ENCODE measurements around the gene CD8B. TPM values are rescaled to one million over a fixed set of nuclear protein-coding genes. Genes with fewer than 3 reads are reported as not detected.

CD8B gene
- total RNA-seq, 2 experiments from 2014 or later: 1.2 to 1.3 TPM

DNA sequence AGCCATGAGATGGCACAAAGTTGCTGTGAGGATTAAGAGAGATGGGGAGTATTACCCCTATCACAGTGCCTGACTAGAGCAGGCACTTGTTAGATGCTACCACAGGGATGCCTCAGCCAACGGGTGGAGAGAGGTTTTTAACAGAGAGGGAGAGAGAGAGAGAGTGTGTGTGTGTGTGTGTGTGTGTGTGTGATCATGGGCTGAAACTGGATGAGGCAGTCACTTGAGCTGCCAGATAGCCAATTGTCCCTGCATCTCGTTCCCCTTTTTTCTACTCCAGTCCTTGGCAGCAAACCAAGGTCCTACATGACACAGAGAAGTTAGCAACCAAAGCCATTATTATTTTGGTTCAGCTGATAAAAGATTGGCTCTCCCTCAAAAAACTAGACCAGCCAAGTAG is 74.0 kb downstream of the CD8B start:
- no peak for DNase-seq
- ChIA-PET CTCF (interaction anchor here (0.6 to 0.7 kb wide), 2 partner anchors 26 to 303 kb away, joined by 3 read pairs; no protein-coding TSS in a partner anchor), POLR2A (no interaction called here)
- peaks cover 22% of the 10 kb centered on the region for H3K4me1 Mint-ChIP-seq
- H3K27me3 Mint-ChIP-seq: peaks cover 48% of the 10 kb centered on the region
- H3K36me3 Mint-ChIP-seq (ENCODE audit: low read depth): peaks cover 2% of the 10 kb centered on the region
- no peak overlapping the region for H3K4me3 Mint-ChIP-seq
- no peak overlapping the region for H3K27ac Mint-ChIP-seq
- no peaks in the 10 kb centered on the region for H3K9me3 Mint-ChIP-seq

DNA sequence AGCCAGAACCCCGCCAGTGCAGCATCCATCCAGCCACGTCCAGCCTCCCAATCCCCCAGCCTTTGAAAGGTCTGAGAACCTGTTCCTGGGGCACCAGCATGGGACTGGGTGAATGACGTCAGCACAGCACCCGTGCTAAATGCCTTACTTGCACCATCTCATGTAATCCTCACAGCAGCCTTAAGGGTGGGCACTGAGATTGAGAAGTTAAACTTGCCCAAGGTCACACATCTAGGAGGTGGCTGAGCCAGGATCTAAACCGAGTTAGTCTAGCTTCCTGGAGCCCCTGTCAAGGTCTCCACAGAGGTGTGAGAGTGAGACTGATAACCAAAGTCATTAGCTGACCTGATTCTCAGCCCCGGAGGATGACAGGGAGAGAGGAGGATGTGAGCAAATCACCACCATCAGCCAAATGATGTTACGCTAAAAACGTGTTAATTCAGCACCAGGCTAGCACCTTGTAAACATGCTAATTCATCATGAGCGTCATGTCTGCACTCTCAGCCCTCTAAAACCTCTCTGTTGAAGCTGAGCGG is 75.6 kb downstream of the CD8B start:
- DNase-seq: no peak
- H3K9me3 Mint-ChIP-seq: no peaks in the 10 kb centered on the region
- no peaks in the 10 kb centered on the region for H3K36me3 Mint-ChIP-seq (ENCODE audit: low read depth)
- H3K27ac Mint-ChIP-seq: no peak overlapping the region
- H3K4me1 Mint-ChIP-seq: peaks cover 12% of the 10 kb centered on the region
- CTCF ChIA-PET: no interaction called here
- no peak overlapping the region for H3K4me3 Mint-ChIP-seq
- H3K27me3 Mint-ChIP-seq: peaks cover 37% of the 10 kb centered on the region
- POLR2A ChIA-PET: no interaction called here

DNA sequence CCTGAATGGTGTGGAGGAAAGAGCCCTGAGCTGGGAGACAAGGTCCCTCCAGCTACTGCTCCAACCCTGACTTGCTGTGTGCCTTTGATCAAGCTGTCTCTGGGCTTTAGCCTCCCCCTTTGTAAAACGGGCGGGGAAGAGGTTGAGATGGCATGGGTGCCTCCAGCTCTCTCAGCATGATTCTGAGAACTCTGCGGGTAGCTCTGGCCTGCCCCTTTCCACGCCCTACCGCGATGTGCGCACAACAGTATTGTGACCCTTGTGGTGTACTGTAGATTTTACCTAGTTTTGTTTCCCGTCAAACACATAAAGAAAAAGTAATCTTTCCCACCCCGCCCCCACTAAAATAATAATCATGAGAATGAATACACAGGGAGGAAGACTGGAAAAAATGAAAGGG is 76.2 kb downstream of the CD8B start:
- POLR2A ChIA-PET: no interaction called here
- CTCF ChIA-PET: no interaction called here
- H3K27me3 Mint-ChIP-seq: peaks cover 33% of the 10 kb centered on the region
- H3K4me1 Mint-ChIP-seq: peaks cover 8% of the 10 kb centered on the region
- H3K36me3 Mint-ChIP-seq (ENCODE audit: low read depth): no peaks in the 10 kb centered on the region
- no peak for DNase-seq
- H3K27ac Mint-ChIP-seq: no peak overlapping the region
- no peak overlapping the region for H3K4me3 Mint-ChIP-seq
- H3K9me3 Mint-ChIP-seq: no peaks in the 10 kb centered on the region

DNA sequence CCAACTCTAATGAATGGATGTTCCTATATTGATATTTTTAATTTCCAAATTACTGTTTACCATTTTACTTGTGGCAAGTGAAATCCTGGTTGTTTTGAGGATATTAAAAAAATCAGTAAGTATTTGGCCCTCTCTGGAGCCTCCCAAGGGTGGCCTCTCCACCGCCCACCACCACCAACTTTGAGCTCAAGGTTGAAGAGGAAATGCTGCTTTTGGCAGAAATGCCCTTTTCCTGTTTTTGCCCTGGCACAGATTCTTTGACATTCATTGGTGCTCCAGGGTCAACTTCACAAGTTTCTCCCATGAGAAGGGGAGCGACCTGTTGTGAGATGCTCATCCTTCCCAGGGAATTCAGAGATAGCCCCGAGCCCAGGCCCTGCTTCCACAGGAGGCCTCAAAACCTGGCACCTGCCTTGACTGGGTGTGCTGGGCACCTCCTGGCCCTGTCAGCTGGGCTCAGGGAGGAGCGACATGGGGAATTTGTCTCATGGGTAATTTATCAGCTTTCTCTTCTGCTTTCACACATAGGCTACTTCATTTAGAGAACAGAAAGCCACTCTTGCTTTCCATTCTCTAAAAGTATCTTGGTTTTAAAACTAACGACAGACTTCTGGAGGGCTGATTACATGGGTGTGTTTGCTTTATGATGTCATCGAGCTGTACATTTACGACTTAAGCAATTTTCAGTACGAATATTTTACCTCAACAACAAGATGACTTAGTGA is 77.9 kb downstream of the CD8B start:
- CTCF ChIA-PET: interaction anchor here (0.7 kb wide), 1 partner anchor 319 kb away, joined by 3 read pairs; no protein-coding TSS in a partner anchor
- no peaks in the 10 kb centered on the region for H3K4me1 Mint-ChIP-seq
- no peaks in the 10 kb centered on the region for H3K36me3 Mint-ChIP-seq (ENCODE audit: low read depth)
- POLR2A ChIA-PET: no interaction called here
- H3K27ac Mint-ChIP-seq: no peak overlapping the region
- H3K27me3 Mint-ChIP-seq: peaks cover 23% of the 10 kb centered on the region
- H3K9me3 Mint-ChIP-seq: no peaks in the 10 kb centered on the region
- H3K4me3 Mint-ChIP-seq: no peak overlapping the region
- DNase-seq: no peak

DNA sequence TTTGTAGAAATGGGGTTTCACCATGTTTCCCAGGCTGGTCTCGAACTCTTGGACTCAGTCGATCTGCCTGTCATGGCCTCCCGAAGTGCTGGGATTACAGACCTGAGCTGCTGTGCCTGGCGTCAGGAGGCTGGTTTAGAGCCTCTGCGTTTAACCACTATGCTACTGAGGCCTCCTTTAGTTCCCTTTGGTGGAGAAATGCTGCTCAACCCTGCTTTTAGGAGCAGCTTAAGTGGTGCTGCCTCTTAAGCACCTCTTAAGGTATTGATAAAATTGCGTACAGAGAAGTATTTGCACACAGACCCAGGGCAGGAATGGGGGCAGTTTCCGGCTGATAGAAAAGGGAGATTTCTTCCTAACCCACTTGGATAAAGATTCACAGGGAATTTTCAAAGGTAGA is 78.9 kb downstream of the CD8B start:
- H3K27ac Mint-ChIP-seq: no peak overlapping the region
- H3K27me3 Mint-ChIP-seq: peaks cover 13% of the 10 kb centered on the region
- no peaks in the 10 kb centered on the region for H3K4me1 Mint-ChIP-seq
- no peak overlapping the region for H3K4me3 Mint-ChIP-seq
- POLR2A ChIA-PET: no interaction called here
- no peaks in the 10 kb centered on the region for H3K36me3 Mint-ChIP-seq (ENCODE audit: low read depth)
- DNase-seq: no peak
- CTCF ChIA-PET: no interaction called here
- H3K9me3 Mint-ChIP-seq: no peaks in the 10 kb centered on the region

DNA sequence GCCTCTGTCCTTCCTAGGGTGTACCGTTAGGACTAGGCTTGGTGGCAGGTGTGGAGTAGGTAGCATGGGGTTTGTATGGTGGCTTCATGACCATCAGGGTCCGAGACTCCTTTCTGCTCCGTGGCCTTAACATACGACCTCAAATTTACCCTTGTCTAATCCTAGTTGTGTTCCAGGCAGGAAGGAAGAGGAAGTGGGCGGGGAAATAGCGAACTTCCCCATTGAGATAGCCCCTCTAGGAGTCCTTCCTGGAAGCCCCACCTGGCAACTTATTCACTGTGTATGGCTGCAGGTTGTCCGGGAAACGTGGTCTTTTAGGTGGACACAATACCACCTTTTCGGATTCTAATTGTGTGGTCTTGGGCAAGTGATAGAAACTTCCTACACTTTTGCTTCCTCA is 80.3 kb downstream of the CD8B start:
- no peaks in the 10 kb centered on the region for H3K36me3 Mint-ChIP-seq (ENCODE audit: low read depth)
- H3K4me1 Mint-ChIP-seq: no peaks in the 10 kb centered on the region
- H3K27ac Mint-ChIP-seq: no peak overlapping the region
- ChIA-PET POLR2A (no interaction called here), CTCF (interaction anchor here (1.0 to 1.7 kb wide), 2 partner anchors 16 to 17 kb away, joined by 3 to 5 read pairs; no protein-coding TSS in a partner anchor)
- H3K9me3 Mint-ChIP-seq: no peaks in the 10 kb centered on the region
- peaks cover 4% of the 10 kb centered on the region for H3K27me3 Mint-ChIP-seq
- H3K4me3 Mint-ChIP-seq: no peak overlapping the region
- no peak for DNase-seq

DNA sequence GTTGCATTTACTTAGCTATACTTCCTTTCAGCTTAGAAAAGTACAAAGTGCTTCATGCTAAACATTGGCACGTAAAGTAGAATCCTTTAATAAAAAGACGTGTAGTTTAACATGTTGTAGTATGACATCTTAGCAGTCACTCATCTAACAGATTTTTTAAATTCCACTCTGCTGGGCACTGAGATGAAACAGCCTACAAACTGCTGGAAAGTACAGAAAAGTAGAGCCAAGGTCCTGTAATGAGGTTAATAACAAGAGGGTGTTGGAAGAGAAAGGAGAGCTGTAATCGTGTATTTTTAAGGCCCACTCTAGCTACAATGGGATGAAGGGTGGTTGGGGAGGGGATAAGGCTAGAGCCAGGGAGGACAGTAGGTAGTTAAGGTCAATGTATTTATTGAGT is 81.7 kb downstream of the CD8B start:
- H3K27me3 Mint-ChIP-seq: no peaks in the 10 kb centered on the region
- DNase-seq: no peak
- POLR2A ChIA-PET: no interaction called here
- H3K36me3 Mint-ChIP-seq (ENCODE audit: low read depth): peaks cover 3% of the 10 kb centered on the region
- no peaks in the 10 kb centered on the region for H3K4me1 Mint-ChIP-seq
- no peaks in the 10 kb centered on the region for H3K9me3 Mint-ChIP-seq
- H3K4me3 Mint-ChIP-seq: no peak overlapping the region
- CTCF ChIA-PET: interaction anchor here (0.6 to 1.7 kb wide), 5 partner anchors 10 to 351 kb away, joined by 3 to 5 read pairs (median 4); no protein-coding TSS in a partner anchor
- H3K27ac Mint-ChIP-seq: no peak overlapping the region

DNA sequence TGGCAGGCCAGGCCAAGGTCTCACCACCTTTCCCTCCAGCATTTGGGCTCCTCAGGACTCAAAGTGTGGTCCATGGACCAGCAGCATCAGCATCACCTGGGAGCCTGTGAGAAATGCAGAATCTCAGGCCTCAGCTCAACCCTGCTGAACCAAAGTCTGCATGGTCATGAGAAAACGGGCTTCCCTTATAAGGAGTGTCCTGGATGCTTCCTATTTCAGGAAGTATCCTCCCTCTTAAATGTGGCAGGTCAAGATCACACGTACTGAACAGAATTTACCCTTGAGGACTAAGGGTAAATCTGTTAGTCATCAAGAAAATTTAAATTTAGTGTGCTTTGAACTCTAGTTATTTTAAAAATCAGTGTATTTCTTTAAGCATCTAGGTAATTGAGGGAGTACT is 82.7 kb downstream of the CD8B start:
- ChIA-PET CTCF (interaction anchor here (1.2 kb wide), 1 partner anchor 16 kb away, joined by 3 read pairs; no protein-coding TSS in a partner anchor), POLR2A (no interaction called here)
- Mint-ChIP-seq H3K4me1 (no peaks in the 10 kb centered on the region), H3K4me3 (no peak overlapping the region), H3K9me3 (no peaks in the 10 kb centered on the region), H3K27ac (no peak overlapping the region), H3K36me3 (ENCODE audit: low read depth) (peaks cover 7% of the 10 kb centered on the region), H3K27me3 (no peaks in the 10 kb centered on the region)
- no peak for DNase-seq

DNA sequence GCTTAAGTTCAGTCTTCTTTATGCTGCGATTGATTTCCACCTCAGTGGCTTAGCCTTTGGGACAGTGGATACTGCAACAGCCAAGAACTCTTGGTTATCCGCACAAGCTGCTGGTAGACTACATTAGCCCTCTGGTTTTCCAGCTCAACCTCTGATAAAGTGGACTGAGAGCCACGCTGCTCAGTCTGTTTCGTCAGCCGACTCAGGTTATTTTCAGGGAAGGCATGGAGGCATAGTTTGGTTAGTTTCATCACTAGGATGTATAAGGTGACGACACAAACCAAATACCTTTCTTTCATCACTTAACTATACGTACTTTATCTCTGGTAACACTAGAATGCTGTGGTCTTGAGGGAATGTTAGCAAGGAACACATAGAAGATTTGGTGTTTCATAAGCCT is 85.2 kb downstream of the CD8B start:
- Mint-ChIP-seq H3K27ac (no peak overlapping the region), H3K9me3 (no peaks in the 10 kb centered on the region), H3K4me1 (no peaks in the 10 kb centered on the region), H3K4me3 (no peak overlapping the region), H3K36me3 (ENCODE audit: low read depth) (peaks cover 21% of the 10 kb centered on the region), H3K27me3 (no peaks in the 10 kb centered on the region)
- CTCF ChIA-PET: no interaction called here
- POLR2A ChIA-PET: no interaction called here
- no peak for DNase-seq

DNA sequence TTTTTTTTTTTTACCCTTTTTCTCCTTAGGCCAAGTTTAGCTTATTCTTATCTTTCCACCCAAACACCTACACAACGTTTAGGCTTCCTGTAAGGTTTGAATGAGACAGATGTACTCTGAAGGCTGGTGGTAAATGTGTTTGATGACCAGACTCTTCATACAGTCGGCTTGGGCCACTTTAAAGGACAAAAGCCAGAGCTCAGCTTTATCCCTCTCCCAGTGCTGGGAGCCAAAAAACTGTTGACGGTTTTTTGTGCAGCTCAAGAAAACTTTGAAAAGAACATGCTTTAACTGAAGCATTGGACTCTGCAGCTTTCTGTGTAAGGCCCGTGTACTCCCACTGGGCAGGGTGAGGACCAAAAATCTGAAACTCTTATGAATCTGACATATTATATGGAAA is 86.3 kb downstream of the CD8B start:
- Mint-ChIP-seq H3K27ac (no peak overlapping the region), H3K36me3 (ENCODE audit: low read depth) (peaks cover 30% of the 10 kb centered on the region), H3K9me3 (no peaks in the 10 kb centered on the region), H3K4me3 (no peak overlapping the region), H3K4me1 (no peaks in the 10 kb centered on the region), H3K27me3 (no peaks in the 10 kb centered on the region)
- CTCF ChIA-PET: no interaction called here
- POLR2A ChIA-PET: no interaction called here
- DNase-seq: no peak

DNA sequence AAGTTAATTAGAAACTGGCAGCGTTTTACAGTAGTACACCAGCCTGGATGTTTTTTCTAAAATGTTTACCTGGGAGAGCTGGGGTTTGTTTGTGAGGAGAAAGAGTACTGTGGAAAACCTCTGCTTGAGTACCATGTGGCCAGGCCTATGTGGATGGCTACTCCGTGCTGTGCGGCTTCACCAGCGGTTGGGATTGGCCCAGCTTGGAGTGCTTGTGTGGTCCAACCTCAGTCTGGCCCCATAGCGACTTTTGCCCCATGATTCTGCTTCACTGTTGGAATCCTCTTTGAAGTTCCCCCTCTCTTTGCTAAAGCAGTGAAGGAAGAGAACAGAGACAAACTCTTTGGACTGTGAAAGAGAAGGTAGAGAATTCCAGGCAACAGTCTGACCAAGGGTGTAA is 86.8 kb downstream of the CD8B start:
- no peak overlapping the region for H3K27ac Mint-ChIP-seq
- H3K36me3 Mint-ChIP-seq (ENCODE audit: low read depth): peaks cover 32% of the 10 kb centered on the region
- no peaks in the 10 kb centered on the region for H3K9me3 Mint-ChIP-seq
- H3K4me3 Mint-ChIP-seq: no peak overlapping the region
- ChIA-PET CTCF (no interaction called here), POLR2A (no interaction called here)
- H3K27me3 Mint-ChIP-seq: no peaks in the 10 kb centered on the region
- DNase-seq: no peak
- H3K4me1 Mint-ChIP-seq: no peaks in the 10 kb centered on the region

DNA sequence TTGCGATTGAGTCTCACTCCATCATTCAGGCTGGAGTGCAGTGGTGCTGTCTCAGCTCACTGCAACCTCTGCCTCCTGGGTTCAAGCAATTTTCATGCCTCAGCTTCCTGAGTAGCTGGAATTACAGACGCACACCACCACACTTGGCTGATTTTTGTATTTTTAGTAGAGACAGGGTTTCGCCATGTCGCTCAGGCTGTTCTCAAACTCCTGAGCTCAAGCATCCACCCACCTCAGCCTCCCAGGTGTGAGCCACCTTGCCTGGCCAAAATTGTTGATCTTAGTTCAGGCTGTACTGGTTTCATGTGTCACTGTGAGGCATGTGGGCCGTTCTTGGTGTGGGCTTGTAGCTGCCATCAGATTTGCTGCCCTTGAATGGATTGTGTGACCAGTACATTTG is 89.1 kb downstream of the CD8B start:
- no peaks in the 10 kb centered on the region for H3K27me3 Mint-ChIP-seq
- H3K9me3 Mint-ChIP-seq: no peaks in the 10 kb centered on the region
- POLR2A ChIA-PET: no interaction called here

DNA sequence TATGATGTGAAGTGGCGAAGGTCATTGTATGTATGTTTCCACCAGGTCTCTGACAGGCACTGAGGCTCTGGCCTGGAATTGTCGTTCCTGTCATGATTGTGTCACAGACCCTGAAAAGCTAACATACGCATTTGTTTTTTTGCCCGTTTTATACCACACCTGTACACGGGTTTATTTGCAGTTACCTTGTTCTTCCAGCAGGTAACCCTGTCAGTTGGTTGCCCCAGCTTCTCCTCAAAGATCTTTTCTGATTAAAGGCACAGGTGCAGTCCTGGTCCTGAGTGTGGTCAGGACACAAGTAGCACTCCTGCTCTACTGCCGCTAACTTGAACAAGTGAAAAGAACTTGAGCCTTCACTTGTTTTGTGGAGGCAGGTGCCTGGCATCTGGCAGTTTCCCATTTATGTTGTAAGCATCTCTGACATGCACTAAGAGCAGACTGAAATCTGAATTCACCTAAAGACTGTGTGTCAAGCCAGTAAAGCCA is 90.8 kb downstream of the CD8B start:
- Mint-ChIP-seq H3K9me3 (no peaks in the 10 kb centered on the region), H3K27ac (no peak overlapping the region), H3K4me3 (no peak overlapping the region), H3K36me3 (ENCODE audit: low read depth) (peaks cover 38% of the 10 kb centered on the region), H3K27me3 (no peaks in the 10 kb centered on the region), H3K4me1 (no peaks in the 10 kb centered on the region)
- ChIA-PET POLR2A (no interaction called here), CTCF (no interaction called here)
- no peak for DNase-seq

More for the DNA sequence above, 89.1 kb downstream of the CD8B start:
- no peak for DNase-seq
- CTCF ChIA-PET: interaction anchor here (0.6 to 1.0 kb wide), 3 partner anchors 24 to 1308 kb away, joined by 3 to 5 read pairs (median 3); no protein-coding TSS in a partner anchor
- Mint-ChIP-seq H3K4me3 (no peak overlapping the region), H3K27ac (no peak overlapping the region), H3K36me3 (ENCODE audit: low read depth) (peaks cover 38% of the 10 kb centered on the region), H3K4me1 (no peaks in the 10 kb centered on the region)
